AG20443 (cell line): ENCODE data around the gene CTCFL.
A peak's percentile ranks its signal among the peaks of the same experiment; 100 is the strongest.
"Not testable (repeated sequence)": the region's sequence is repeated elsewhere in the genome, so short reads cannot be mapped to it uniquely, and the experiment has no call there.

Experiments used
- DNase-seq: peaks from one replicate; pipeline ENCODE4 v3.0.0; 2012; ENCODE audit warnings: low spot score, mixed read lengths

Gene CTCFL

DNA sequence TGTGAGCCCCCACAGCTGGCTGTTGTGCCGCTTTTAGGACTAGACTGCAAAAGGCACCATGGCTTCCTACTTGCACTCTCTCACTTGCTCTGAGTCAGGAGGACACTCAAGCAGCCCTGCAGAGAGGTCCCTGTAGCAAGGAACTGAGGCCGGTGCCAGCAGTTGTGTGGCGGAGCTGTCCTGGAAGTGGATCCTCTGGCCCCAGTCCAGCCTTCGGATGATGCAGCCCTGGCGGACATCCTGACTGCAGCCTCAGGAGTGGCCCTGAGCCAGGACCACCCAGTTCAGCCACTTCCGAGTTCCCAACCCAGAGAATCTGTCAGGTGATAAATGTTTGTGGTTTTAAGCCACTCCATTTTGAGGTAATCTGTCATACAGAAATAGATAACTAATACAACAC, 17.5 kb downstream of the CTCFL start:
- peak; percentile 32 for DNase-seq

DNA sequence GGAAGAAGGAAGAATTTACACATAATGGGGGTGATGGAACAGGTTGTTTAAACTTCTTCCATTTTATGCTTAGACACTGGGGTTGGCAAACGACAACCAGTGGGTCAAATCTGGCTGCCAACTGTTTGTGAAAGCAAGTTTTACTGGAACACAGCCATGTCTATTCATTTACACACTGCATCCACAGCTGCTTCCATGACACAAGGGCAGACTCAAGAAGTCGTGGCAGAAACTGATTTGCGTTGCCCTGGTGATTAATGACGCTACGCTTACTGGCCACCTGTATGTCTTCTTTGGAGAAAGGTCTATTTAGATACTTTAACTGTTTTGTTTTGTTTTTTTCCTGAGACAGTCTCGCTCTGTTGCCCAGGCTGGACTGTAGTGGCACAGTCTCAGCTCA, 19.0 kb downstream of the CTCFL start:
- no peak for DNase-seq

DNA sequence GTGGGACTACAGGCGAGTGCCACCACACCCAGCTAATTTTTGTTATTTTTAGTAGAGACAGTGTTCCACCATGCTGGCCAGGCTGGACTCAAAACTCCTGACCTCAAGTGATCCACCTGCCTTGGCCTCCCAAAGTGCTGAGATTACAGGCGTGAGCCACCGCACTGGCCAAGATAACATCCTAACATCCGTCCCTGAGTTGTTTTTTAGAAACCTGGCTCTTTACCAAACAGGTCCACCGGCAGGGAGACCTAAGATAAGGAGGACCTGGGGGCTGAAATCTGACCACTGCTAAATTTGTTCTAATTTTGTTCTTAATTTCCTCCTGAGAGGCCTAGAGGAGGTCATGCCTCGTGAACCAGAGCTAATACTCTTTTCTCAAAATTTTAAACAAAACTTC, 20.5 kb downstream of the CTCFL start:
- DNase-seq = no peak

DNA sequence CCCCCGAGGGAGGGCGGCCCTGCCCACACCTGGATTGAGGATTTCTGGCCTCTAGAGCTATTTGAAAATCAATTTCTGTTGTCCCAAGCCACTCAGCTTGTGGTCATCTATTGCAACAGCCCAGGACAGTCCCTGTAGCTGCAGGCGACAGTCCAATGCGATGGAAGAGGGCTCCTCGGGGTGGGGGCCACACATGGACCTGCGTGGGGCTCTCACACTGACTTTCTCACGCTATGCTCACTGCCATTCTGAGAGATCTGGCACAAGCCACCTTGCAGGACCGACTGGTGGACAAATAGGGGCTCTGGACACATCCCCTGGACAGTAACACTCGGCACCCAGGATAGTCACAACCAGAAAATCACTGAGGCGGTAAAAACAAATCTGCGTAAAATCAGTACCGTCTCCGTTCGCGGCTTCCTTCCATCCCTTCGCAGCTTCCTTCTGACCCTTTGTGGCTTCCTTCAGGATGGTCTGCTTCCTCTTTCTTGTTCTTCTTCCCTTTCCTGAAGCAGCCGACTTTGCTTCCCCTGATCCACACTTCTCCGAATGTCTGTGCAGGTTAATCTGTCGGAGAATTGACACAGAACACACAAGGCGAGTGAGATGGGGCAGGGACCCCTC, 21.8 kb downstream of the CTCFL start:
- DNase-seq = no peak

DNA sequence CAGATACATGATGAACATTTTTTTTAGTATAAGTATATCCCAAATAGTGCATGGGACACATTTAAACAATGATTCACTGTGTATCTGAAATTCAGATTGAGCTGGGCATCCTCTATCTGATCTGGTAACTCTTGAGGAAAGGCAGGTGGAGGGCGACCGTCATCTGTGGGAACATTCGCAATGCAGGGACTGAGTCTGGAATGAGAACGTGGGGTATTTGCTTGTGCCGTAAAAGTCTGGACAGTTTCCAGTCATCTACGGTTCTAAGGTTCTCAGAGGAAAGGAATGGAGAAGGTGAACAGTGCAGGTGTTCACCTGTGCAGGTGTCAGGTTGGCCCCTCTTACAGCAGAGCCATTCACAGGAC, 22.6 kb downstream of the CTCFL start:
- DNase-seq = no peak

DNA sequence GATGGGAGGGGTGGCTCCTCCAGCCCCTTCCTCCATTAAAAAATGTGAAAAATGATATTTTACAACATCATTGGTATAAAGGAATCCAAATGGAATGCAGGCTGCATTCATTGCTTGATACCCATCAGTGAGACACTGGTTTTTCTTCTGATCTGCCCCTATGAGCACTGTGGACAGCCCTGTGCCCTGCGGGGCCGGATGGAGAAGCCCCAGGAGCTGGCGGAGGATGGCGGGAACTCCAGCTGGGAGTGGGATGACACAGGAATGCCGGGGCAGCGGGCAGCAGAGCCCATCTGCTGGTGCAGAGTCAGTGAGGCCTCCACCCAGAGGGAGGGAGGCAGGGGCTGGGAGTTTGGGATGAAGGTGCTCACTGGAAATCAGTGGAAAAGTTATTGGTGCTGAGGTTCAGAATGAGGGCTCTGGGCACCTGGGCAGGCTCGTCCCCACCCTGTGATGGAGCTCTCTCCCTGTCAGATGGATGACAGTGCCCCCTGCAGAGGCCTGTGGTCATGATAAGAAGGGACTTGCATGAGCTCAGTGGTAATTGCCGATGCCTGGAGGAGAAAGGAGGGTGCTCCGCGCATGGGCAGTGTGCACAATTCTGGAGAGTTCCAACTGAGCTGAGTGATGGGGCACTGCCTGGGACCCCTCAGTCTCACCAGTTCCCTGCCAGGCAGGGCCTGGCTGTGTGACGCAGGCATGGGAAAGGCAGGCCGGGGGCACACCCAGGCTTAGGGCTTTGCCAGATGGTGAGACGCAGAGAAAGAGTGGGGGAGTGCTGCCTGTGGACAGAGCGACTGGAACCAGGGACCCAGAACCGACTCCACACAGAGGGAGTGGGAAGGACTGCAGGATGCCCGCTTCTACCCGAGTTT, 23.2 kb downstream of the CTCFL start:
- DNase-seq = peak; percentile 72

DNA sequence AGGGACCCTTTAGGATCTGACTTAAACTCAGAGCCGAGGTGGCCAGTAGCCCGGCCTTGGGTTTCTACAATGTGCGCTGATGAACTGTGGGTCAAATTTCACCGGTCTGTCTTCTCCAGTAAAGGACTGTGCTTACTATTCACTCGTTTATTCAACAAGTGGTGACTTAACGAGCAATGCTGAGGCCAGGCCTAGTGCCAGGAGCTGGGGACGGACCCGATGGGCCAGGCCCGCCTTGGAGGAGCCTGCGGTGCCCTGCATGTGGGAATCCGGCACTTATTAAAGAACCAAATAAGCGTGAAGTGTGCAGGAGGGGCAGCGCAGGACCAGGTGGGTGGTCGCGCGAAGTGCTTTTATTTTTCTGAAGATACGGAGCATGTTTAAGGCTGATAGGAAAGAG, 24.0 kb downstream of the CTCFL start:
- no peak for DNase-seq

DNA sequence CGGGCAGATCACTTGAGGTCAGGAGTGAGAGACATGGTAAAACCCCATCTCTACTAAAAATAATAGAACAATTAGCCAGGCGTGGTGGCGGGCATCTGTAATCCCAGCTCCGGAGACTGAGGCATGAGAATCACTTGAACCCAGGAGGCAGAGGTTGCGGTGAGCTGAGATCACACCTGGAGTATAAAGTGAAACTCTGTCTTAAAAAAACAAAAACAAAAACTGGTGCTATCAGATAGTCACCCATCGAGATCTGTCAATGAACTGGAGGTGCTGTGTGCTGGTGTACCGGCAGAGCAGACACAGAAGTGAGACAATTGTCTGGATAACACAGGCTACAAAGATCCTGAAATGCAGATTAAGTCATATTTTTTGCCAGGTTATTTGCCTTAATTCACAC, 24.7 kb downstream of the CTCFL start:
- DNase-seq = no peak

DNA sequence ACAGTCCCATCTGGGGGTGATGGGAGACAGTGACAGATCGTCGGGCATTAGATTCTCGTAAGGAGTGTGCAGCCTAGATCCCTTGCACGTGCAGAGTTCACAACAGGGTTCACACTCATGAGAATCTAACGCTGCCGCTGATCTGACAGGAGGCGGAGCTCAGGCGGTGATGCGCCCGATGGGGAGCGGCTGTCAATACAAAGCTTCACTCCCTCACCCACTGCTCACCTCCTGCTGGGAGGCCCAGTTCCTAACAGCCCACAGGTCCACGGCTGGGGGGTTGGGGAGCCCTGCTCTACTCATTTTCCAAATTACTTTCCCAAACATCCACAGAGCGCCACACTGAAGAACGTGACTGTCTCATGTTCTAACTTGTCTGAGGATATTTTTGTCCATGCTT, 25.3 kb downstream of the CTCFL start:
- no peak for DNase-seq

DNA sequence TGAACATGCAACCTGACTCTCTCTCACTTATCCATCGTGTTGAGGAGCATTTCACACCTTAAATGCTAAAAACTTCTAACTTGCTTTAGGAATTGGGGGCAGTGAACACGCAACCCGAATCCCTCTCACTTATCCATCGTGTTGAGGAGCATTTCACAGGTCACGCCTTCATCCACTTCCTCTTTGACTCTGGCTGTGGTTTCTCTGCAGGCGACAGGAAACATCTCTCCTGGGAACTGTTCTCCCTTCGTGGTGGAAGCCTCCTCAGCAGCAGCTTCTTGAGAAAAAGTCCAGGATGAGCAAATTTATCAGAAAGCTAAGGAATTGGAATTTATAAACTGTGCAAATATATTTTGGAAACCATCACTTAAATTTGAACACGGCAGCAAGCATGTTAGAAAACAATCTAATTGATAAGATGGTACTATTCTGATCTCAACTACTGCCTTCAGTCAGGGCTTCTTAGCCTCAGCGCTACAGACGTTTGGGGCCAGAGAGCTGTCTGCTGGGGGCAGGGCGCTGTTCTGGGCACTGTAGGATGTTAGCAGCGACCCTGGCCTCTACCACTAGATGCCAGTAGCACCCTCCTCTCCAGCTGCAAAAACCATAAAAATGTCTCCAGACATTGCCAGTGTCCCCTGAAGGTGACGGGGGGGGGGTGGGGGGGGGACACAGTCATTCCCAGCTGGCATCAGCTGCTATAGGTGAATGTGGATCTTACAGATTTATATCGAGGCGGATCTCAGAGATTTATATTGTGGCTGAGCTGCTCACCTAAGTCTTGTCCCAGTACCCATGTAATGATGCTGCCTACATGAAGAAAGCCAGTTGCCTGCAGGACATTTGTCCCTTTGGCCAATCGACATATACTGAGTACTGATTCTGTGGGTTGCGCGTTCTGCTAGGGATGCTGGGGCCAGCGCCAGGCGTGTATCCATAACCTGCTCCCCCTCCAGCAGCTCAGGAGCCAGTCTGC, 26.2 kb downstream of the CTCFL start:
- DNase-seq = peak; percentile 56

DNA sequence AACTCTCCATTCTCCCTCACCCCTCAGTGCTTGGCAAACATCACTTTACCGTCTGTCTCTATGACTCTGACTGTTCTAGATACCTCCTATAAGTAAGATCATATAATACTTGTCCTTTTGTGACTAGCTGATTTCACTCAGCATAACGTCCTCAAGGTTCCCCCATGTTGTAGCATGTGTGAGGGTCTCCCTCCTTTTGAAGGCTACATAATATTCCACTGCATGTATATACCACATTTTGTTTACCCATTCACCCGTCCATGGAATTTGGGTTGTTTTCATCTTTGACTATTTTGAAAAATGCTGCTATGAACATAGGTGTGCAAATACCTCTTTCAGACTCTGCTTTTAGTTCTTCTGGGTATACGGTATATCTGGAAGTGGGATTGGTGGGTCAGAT, 28.3 kb downstream of the CTCFL start:
- DNase-seq = no peak

DNA sequence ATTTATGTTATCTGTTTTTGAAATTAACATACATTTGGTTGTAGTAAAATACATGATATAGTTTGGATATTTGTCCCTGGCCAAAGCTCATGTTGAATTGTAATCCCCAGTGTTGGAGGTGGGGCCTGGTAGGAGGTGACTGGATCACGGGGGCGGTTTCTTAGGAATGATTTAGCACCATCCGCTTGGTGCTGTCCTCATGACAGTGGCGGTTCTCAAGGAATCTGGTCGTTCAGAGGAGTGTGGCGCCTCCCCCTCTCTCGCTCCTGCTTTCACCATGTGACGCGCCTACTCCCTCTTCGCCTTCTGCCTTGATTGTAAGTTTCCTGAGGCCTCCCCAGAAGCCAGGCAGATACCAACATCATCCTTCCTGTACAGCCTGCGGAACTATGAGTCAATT, 29.0 kb downstream of the CTCFL start:
- no peak for DNase-seq

DNA sequence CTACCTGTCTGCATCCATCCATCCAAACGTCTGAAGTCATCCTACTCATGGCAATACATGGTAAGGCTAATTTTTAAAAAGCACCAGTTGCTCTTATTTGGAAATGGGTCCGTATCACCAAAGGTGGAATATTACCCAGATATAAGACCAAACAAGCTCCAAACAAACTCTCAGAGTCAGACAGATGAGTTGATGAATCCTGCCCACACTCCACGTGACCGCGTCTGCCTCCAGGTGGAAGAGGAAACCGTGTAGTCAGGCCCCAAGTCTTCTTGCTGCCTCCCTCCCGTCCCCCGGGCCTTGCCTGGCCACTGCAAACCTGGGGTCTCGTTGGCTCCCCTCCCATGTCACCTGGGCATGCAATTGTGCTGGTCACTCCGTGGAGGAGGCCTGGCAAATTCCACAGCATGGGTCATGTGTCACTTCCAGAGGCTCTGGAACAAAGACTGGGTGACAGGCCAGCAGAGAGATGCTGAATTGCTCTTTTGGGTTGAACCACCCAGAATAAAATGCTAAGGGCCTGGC, 31.8 kb downstream of the CTCFL start:
- DNase-seq = no peak

DNA sequence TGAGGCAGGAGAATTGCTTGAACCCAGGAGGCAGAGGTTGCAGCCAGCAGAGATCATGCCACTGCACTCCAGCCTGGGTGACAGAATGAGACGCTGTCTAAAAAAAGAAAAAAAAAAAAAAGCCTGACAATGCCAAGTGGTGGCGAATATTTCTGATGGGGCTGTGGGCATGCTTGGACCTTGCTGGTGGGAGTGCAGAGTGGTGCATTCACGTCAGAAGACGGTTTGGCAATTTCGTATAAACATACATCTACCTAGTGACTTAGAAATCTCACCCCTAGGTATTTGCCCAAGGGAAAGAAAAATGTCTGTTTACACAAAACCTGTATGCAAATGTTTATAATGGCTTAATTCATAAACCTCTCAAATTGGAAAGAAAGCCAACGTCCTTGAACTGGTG, 33.6 kb downstream of the CTCFL start:
- DNase-seq = no peak

DNA sequence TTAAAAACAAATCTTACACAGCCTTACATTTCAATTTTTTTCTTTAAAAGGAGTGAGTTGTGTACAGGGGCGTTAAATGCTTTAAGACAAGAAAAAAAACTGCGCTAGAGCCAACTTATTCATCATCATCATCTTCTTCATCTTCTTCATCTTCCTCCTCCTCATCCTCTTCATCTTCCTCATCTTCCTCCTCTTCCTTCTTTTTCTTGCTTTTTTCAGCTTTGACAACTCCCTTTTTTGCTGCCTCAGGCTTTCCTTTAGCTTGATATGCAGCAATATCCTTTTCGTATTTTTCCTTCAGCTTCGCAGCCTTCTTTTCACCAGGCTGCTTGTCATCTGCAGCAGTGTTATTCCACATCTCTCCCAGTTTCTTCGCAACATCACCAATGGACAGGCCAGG, 36.7 kb downstream of the CTCFL start:
- DNase-seq = not testable (repeated sequence)

DNA sequence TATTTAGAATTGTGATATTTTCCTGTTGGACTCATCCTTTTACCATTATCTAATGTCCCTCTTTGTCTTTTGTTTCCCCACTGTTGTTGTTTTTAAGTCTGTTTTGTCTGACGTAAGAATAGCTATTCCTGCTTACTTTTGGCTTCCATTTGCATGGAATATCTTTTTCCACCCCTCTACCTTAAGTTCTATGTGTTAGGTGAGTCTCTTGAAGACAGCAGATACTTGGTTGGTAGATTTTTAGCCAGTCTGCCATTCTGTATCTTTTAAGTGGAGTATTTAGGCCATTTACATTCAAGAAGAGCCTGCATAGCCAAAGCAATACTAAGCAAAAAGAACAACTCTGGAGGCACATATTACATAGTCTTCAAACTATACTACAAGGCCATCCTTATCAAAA, 39.2 kb downstream of the CTCFL start:
- no peak for DNase-seq

DNA sequence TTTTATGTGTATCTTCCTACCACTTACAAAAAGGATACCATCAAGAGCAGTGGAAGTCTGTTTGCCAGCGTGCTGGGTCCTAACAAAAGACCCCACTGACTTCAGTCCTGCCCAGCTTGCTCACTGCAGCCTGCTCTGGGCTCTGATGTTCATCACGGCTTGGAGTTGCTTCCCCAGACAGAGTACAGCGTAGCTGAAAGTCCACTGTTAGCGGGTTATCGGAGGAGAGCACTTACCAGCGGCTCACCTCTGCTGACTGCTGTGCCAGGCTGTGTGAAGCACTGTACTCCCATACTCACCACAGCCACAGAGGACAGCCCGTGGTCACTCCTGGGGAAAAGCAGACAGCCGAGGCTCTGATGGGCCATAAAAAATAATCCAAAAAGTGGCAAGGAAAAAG, 40.2 kb downstream of the CTCFL start:
- no peak for DNase-seq

DNA sequence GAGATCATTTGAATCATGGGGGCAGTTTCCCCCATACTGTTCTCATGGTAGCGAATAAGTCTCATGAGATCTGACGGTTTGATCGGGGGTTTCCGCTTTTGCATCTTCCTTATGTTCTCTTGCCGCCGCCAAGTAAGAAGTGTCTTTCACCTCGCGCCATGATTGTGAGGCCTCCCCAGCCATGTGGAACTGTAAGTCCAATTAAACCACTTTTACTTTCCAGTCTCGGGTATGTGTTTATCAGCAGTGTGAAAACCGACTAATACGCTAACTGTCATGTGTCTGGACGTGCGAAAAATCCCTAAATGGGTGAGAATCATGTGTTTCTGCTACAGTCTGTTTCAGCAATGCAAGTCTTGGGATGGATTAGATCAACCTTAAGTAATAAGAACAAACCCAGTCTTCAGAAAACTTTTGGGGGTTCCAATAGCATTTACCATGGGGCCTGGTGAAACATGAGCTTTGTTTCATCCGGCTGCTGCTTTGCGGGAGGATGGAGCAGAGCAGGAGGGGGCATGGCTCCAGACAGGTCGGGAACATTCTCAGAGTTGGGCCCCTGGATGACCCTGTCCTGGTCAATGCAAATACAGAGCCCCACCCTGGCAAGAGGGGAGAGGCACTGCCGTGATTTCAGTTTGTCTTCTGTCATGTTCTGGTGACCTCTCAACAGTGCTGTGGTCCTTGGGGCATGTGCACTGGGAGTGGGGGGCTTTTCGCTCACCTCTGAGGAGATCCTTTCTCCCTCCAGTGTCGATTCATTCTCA, 41.5 kb downstream of the CTCFL start:
- DNase-seq = no peak

DNA sequence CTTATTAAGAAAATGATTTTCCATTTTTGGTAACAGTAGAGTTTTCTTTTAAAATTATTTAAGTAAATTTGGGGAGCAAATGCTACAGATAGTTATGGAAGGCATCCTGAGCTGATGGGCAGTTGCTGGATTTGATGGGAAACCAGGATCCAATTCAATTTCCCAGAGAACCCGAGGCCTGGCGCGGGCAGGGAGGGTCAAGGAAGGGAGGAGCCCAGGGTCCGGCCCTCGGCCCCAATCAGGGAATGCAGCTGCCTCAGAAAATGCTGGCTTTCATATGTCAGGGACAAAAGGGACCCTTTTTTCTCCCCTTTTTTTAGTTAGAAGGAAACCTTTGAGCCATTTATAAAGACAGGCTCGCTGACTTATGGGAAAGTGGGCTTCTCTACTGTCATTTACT, 42.1 kb downstream of the CTCFL start:
- no peak for DNase-seq

DNA sequence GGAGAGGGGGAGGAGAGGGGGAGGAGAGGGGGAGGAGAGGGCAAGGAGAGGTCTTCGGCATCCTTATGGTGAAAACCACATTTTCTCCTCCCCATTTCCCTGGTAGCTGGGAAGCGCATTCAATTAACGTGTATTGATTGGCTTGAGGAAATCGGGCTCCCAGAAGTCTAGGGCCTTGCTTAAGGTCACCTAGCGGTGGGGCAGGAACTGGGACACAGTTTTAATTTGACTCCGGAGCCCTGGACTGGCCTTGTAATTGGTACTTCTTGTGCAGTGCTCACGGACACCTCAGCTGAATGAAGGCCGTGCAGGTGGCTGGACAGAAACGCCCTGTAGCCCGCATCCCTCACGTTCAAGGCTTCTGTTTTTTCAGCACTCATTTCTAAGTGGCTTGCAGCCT, 42.8 kb downstream of the CTCFL start:
- DNase-seq = no peak

DNA sequence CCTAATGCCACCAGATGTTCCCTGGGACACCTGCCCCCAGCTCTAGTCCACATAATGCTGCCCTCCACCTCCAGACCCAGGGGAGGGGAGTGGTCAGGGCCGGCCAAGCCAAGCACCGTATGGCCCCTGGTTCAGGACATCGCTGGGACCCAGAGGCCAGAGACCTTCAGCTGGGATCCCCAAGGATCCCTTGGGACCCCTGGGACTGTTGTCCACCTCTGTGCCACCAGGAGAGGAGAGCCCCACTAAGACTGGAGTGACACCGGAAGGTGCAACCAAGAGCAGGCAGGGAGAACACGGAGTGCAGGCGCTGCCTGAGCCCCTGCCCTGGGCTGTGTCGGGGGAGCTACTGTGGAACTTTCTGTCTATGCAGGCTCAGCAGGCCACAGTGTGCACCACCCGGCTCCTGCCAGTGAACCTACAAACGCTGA, 43.6 kb downstream of the CTCFL start:
- peak; percentile 7 for DNase-seq
